Endodermal cell (in vitro differentiated cells): Measurements from ENCODE around the gene PRXL2B. TPM values are rescaled to one million over a fixed set of nuclear protein-coding genes. Genes with fewer than 3 reads are reported as not detected.

Experiments used
- DNase-seq: peaks from one replicate; pipeline ENCODE4 v3.0.0-alpha.2; 2017
- H3K27ac ChIP-seq: 2 replicates; pipeline ENCODE4 v1.5.1; 2013; ENCODE audit warnings: mild to moderate bottlenecking, low read depth, low read length, moderate library complexity
- H3K27me3 ChIP-seq: 2 replicates; pipeline ENCODE4 v1.6.1; 2013; ENCODE audit warnings: mild to moderate bottlenecking, low read length, moderate library complexity; ENCODE audit not compliant: insufficient read depth, control insufficient read depth, poor library complexity, severe bottlenecking
- H3K36me3 ChIP-seq: 2 replicates; pipeline ENCODE4 v1.7.0; 2013; ENCODE audit warnings: mild to moderate bottlenecking, low read length, moderate library complexity; ENCODE audit not compliant: control insufficient read depth, insufficient read depth
- H3K4me1 ChIP-seq: one replicate; pipeline ENCODE4 v1.7.0; 2013; ENCODE audit warnings: low read length; ENCODE audit not compliant: control insufficient read depth, insufficient read depth
- H3K4me3 ChIP-seq: 2 replicates; pipeline ENCODE4 v1.5.1; 2013; ENCODE audit warnings: mild to moderate bottlenecking, low read length, moderate library complexity
- H3K9ac ChIP-seq: 2 replicates; pipeline ENCODE4 v1.6.1; 2013; ENCODE audit warnings: mild to moderate bottlenecking, low read length, moderate library complexity; ENCODE audit not compliant: poor library complexity, severe bottlenecking; ENCODE audit errors: extremely low read depth
- H3K9me3 ChIP-seq: 2 replicates; pipeline ENCODE4 v1.6.1; 2013; ENCODE audit warnings: mild to moderate bottlenecking, low read length, moderate library complexity; ENCODE audit not compliant: control insufficient read depth
- H3K27ac Mint-ChIP-seq: 2 replicates; pipeline ENCODE4 v1.8.0; 2020; ENCODE audit warnings: mixed read lengths
- H3K27me3 Mint-ChIP-seq: 2 replicates; pipeline ENCODE4 v1.8.0; 2021; ENCODE audit warnings: mild to moderate bottlenecking, mixed read lengths; ENCODE audit not compliant: insufficient read depth
- H3K36me3 Mint-ChIP-seq: 2 replicates; pipeline ENCODE4 v1.8.0; 2020; ENCODE audit warnings: low read depth, mixed read lengths
- H3K4me1 Mint-ChIP-seq: 2 replicates; pipeline ENCODE4 v1.8.0; 2020; ENCODE audit warnings: mixed read lengths
- H3K4me3 Mint-ChIP-seq: 2 replicates; pipeline ENCODE4 v1.8.0; 2020; ENCODE audit warnings: mild to moderate bottlenecking, moderate library complexity, mixed read lengths
- H3K9me3 Mint-ChIP-seq: 2 replicates; pipeline ENCODE4 v1.8.0; 2020; ENCODE audit warnings: mild to moderate bottlenecking, mixed read lengths
- CTCF ChIP-seq: fragments of 200-600 bp; sonication (generic); conservative IDR thresholded peaks from 2 replicates; pipeline ENCODE4 v1.5.0; 2021; ENCODE audit warnings: antibody characterized with exemption, mild to moderate bottlenecking
- WGBS, 2 experiments: methylation state at CpG; one replicate each; pipeline versions ENCODE4 v1.1.5 to v1.1.7; 2013; ENCODE audit warnings: missing lambda C conversion rate in 2 of 2, mixed read lengths in 1 of 2; ENCODE audit not compliant: insufficient coverage in 1 of 2, insufficient read length in 1 of 2; 5-methylcytosine and 5-hydroxymethylcytosine counted together
- total RNA-seq, 2 donors: library from RNA; stranded (reverse); fragmentation: NEBNext Ultra II Directional in 1 of 2; extraction: Animal tissue kit (Norgen Biotek cat#: 25700) in 1 of 2; gene quantifications; 2 replicates in 1 of 2; 3 replicates in 1 of 2; pipeline ENCODE4 v1.2.1, GENCODE V29; 2021

PRXL2B gene
- total RNA-seq, 2 donors from 2014 or later, result 33.4 to 34.4 TPM

GRCh38 chr1:2588661-2589430, 2.3 kb downstream of the PRXL2B start:
- no peaks in the 10 kb centered on the region for H3K9me3 ChIP-seq
- DNase-seq, result no peak
- H3K4me1 Mint-ChIP-seq, result peaks cover 2% of the 10 kb centered on the region
- no peaks in the 10 kb centered on the region for H3K4me1 ChIP-seq
- no peak overlapping the region for H3K9ac ChIP-seq
- H3K36me3 ChIP-seq, result no peaks in the 10 kb centered on the region
- no peak overlapping the region for H3K27ac Mint-ChIP-seq
- peak overlapping the region; percentile 74 for H3K4me3 Mint-ChIP-seq
- H3K27ac ChIP-seq, result no peak overlapping the region
- H3K4me3 ChIP-seq, result no peak overlapping the region
- peaks cover 12% of the 10 kb centered on the region for H3K9me3 Mint-ChIP-seq
- 87 to 92% methylated on average over 11 to 23 of the region's 23 CpGs for WGBS, 2 experiments
- H3K36me3 Mint-ChIP-seq, result peaks cover 15% of the 10 kb centered on the region
- H3K27me3 Mint-ChIP-seq, result peaks cover 2% of the 10 kb centered on the region
- H3K27me3 ChIP-seq, result no peaks in the 10 kb centered on the region
- no peak for TF ChIP-seq CTCF

- Histone ChIP-seq H3K27ac (no peak overlapping the region), H3K4me1 (no peaks in the 10 kb centered on the region), H3K9me3 (no peaks in the 10 kb centered on the region), H3K27me3 (no peaks in the 10 kb centered on the region), H3K36me3 (no peaks in the 10 kb centered on the region), H3K9ac (no peak overlapping the region), H3K4me3 (no peak overlapping the region)
- Mint-ChIP-seq H3K9me3 (peaks cover 12% of the 10 kb centered on the region), H3K4me3 (no peak overlapping the region), H3K27ac (no peak overlapping the region), H3K36me3 (peaks cover 15% of the 10 kb centered on the region), H3K4me1 (no peaks in the 10 kb centered on the region), H3K27me3 (peaks cover 2% of the 10 kb centered on the region)
- TF ChIP-seq CTCF, result no peak
- WGBS, 2 experiments, result 94 to 97% methylated on average over 17 to 25 of the region's 25 CpGs
- no peak for DNase-seq
These were observed 3.1 kb downstream of the PRXL2B start for GRCh38 chr1:2589431-2590232.

GRCh38 chr1:2590233-2591141, 3.9 kb downstream of the PRXL2B start:
- Histone ChIP-seq H3K4me1 (no peaks in the 10 kb centered on the region), H3K9me3 (no peaks in the 10 kb centered on the region), H3K27me3 (no peaks in the 10 kb centered on the region), H3K4me3 (no peak overlapping the region), H3K9ac (no peak overlapping the region), H3K27ac (no peak overlapping the region), H3K36me3 (no peaks in the 10 kb centered on the region)
- Mint-ChIP-seq H3K27me3 (peaks cover 2% of the 10 kb centered on the region), H3K36me3 (peaks cover 15% of the 10 kb centered on the region), H3K4me1 (no peaks in the 10 kb centered on the region), H3K4me3 (no peak overlapping the region), H3K27ac (no peak overlapping the region), H3K9me3 (peaks cover 12% of the 10 kb centered on the region)
- TF ChIP-seq CTCF, result no peak
- DNase-seq, result no peak
- WGBS, 2 experiments, result 95 to 99% methylated on average over 10 to 31 of the region's 31 CpGs
